HG03457 (cell line): ENCODE results near the gene CDHR1.
"Not testable (repeated sequence)": the region's sequence is repeated elsewhere in the genome, so short reads cannot be mapped to it uniquely, and the experiment has no call there.

Source experiments
- ATAC-seq: cut with Tn5 transposase; IDR thresholded peaks from one replicate; pipeline ENCODE4 v1.9.1; 2021; ENCODE audit warnings: moderate number of reproducible peaks; ENCODE audit not compliant: unreplicated experiment

The CDHR1 gene

DNA sequence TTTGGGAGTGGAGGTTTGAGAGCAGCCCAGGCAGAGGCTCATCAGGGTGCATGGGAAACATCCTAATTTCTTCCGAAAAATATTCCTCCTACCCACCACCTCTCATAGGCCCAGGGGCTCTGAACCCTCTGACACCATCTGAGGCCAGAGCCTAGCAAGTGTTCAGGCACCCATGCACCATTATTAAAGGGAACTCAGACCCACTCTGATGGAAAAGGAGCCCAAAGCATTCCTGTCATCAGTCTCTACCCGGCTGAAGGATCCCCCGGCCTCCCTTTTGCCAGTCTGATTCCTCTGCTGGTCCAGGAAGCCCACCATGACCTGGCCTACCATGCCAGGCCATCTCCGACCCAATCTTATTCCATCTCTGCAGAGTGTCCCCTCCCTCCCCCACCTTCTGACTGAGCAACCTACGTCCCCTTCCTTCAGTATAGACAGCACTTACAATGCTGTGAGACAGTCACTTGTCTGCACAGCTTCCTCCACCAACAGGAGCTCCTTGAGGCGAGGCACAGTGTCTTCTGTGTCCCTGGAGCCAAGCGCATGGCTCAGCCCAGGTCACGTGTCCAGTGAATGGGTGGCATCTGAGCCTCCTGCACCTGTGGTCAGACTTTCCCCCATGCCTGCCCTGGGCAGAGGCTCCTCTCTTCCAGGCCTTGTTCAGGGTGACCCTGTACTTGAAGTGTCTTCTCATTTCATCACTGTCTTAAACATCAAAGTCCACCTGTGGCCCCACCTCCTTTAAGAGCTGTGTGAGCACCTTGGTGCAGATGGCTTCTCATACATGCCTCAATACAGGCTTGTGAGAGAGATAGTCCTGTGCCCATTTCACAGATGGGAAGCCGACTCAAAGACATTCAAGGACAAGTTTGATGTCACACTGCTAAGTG, 21.6 kb upstream of the CDHR1 start:
- peak; percentile 38 for ATAC-seq

DNA sequence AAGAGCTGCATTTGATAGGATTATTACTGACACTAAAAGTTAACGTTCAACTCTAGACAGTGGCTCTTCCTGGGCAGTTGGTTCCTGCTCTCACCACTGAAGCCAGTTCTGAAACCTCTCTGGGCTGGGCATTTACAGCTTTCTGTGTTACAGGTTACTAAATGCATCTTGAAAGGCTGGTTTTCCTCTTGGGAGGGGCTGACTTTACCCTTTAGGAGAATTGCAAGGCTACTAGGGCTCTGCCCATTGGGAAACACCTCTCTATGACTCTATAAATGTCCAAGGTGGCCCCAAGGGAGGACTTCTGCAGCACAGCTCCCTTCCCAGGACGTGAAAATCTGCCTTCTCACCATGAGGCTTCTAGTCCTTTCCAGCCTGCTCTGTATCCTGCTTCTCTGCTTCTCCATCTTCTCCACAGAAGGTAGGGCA, 20.8 kb upstream of the CDHR1 start, which contains the start of gene GPR15LG:
Gene GPR15LG, plus strand, starts transcription at position 301 of the 429 bp plus-strand sequence. Its CDS starts 51 bp downstream, at position 352.
- peak; percentile 36 for ATAC-seq

DNA sequence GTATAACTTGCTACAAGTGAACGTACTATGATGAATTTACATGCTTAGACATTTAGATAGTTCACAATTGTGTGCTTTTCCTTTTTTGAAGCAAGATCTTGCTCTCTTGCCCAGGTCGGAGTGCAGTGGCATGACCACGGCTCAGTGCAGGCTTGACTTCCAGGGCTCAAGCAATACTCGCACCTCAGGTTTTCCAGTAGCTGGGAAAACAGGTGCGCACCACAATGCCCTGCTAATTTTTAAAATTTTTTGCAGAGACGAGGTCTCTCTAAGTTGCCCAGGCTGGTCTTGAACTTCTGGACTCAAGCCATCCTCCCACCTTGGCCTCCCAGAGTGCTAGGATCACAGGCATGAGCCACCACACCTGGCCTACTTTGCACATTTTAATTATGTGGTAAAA, 18.9 kb upstream of the CDHR1 start:
- no peak for ATAC-seq

- ATAC-seq, result no peak
Observed at GRCh38 chr10:84176351-84176750, 18.0 kb upstream of the CDHR1 start.

DNA sequence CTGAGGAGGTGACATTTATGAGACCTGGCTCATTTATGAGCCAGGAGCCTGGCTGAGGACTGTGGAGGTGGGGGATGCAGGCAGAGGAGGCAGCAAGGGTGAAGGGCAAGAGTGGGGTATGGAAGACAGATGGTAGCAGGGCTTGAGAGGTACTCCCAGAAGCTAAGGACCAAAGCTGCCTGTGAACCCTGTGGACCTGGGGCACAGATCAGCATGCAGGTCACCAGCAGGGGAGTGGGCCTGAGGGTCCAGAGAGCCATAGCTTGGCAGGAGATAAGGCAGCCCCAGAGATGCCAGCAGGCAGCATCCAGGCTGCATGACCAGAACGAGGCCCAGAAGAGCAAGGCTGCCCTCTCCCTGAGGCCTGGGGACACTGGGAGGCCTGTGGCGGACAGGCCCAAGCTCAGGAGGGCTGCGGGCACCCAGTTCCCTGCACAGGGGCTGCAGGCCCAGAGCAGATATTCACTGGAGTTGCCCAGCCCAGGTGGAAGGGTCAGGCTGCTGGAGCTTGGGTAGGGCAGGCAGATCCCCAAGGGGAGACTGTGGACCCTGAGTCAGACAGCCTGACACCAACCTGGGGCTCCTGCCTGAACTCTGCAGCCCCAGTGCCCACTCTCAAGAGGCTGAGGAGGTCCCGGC, 17.4 kb upstream of the CDHR1 start:
- no peak for ATAC-seq

- ATAC-seq, result peak; percentile 37
Observed at GRCh38 chr10:84177541-84178141, 16.7 kb upstream of the CDHR1 start.

GRCh38 chr10:84178160-84178609, 16.2 kb upstream of the CDHR1 start:
- ATAC-seq, result no peak

- ATAC-seq, result peak; percentile 79
Observed at GRCh38 chr10:84179059-84179710, 15.2 kb upstream of the CDHR1 start.

GRCh38 chr10:84180386-84180785, 14.0 kb upstream of the CDHR1 start:
- ATAC-seq, result not testable (repeated sequence)

DNA sequence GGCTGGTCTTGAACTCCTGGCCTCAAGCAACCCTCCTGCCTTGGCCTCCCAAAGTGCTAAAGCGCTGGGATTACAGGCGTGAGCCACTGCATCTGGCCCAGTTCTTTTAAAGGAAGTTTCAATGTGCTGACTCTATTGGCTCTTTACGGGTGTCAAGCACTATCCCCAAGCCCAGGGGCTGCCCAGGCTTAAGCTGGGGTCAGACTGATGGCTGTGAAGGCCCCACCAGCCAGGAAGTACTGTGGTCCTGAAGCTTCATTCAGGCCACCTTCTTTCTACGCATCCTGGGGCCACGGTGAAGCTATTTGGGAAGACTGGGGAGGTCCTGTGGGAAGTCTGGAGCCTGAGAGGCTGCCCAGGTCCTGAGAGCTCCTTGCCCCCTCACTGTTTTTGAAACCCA, 12.7 kb upstream of the CDHR1 start:
- no peak for ATAC-seq

DNA sequence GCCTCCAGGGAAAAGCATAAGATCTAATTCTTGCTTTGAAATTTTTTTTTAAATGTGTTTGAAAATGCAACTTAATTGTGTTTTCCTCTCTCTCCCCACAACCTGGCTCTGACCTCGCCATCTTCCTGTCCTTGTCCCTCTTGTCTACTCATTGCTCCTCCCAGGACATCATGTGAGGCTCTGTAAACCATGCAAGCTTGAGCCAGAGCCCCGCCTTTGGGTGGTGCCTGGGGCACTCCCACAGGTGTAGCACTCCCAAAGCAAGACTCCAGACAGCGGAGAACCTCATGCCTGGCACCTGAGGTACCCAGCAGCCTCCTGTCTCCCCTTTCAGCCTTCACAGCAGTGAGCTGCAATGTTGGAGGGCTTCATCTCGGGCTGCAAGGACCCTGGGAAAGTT, 9.8 kb upstream of the CDHR1 start:
- ATAC-seq, result no peak

DNA sequence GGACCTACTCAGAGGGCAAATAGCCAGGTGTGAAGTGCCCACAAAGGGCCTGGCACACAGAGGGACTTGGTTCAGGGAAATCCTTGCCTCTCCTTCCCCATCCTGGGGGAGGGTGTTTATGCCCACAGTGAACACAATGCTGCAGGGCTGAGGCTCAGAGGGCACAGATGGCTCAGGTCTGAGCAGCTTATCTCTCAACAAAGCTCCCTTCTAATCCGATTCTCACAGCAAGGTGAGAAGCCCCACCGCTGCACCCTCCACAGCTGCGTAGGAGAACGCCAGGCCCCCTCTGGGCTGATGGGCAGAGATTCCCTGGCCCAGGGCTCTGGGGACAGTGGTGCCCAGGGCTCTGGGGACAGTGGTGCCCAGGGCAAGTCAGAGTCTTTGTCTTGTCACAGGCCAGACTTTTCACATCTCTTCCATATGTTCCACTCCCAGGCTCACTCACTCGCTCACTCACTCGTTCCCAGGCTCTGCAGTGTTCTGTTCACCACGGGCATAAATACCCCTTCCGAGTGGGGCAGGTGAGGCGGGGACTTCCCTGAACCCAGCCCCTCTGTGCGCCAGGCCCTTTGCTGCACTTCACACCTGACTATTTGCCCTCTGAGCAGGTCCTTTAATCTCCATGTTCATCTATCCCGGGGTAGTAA, 8.7 kb upstream of the CDHR1 start:
- ATAC-seq, result no peak

GRCh38 chr10:84188815-84189214, 5.5 kb upstream of the CDHR1 start:
- ATAC-seq, result no peak

GRCh38 chr10:84190621-84191020, 3.7 kb upstream of the CDHR1 start:
- no peak for ATAC-seq

DNA sequence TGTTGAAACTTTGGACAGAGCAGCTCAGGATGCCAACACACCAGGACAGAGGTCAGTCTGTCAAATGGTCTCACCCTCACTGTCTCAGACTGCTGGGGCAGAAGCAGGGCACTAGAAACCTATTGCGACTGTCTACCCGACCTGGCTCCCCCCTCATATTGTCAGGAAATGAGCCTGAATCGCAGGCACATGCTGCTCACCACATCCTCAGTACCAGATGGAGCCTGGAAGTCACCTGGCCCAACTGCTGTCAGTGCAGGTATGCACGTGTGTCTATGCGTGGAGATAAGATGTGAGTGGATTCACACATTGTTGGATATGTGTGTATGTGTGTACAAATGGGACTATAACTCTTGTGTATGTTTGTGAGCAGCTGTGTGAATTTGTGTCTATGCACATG, 3.2 kb upstream of the CDHR1 start:
- ATAC-seq, result no peak

- ATAC-seq, result no peak
Observed at GRCh38 chr10:84193327-84193726, 1.0 kb upstream of the CDHR1 start.

DNA sequence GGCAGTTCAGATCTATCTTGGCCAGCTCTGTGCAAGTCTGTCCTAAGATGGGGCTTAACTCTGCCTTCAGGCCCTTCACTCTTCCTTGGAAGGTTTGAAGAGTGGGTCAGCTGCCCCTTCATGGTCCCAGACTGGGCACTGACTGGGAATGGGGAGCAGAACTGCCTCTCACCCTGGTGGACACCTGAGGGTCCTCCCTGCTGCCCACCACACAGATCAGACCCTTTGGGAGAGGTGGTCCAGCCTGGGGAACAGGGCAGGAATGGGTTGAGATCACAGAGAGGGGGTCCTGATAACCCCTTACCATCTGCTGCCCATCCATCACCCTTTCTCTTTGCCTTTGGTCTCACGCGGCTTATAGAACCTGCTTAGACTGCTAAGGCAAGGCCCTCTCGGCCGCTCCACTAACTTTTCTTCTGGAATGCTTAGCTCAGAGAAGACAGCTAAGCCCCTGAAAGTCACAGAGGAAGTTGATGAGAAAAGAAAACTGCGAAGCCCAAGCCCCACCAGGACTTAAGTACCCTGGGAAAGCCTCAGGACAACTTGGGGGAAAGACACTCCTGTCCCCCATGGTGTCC, 402 bp upstream of the CDHR1 start:
- no peak for ATAC-seq

DNA sequence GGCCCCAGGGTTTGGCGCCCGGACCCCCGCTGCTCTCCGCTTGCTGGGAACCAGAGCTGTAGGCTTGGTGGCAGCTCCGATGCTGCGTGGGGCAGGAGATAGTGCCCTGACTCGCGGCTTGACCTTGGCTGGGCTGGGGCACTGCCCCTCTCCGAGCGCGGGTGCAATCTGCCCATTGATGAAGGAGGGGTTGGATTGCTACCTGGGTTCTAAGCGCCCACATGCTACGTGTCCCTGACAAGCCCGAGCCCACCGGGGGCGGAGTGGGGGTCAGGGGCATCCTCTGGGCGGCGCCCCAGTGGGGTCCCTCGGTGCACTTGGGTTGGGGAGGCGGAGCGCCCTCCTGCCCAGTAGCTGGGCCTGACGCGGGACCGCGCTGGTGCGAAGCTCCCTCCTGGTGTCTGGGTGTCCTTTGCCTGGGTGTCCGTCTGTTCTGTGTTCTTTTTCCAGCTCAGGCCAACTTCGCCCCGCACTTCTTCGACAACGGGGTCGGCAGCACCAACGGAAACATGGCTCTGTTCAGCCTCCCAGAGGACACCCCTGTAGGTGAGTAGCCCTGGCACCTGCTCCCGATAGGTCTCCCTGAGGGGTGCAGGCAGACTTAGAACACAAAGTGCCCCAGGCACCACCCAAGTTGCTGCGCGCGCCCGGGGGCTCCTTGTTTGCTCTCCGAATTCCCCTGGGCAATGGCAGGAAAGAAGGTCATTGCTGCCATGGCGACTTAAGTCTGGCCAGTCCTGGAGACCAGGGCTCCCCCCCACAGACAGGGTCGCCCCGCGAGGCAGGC, 900 bp downstream of the CDHR1 start:
- no peak for ATAC-seq

- no peak for ATAC-seq
Observed at GRCh38 chr10:84196083-84196482, 1.7 kb downstream of the CDHR1 start.

DNA sequence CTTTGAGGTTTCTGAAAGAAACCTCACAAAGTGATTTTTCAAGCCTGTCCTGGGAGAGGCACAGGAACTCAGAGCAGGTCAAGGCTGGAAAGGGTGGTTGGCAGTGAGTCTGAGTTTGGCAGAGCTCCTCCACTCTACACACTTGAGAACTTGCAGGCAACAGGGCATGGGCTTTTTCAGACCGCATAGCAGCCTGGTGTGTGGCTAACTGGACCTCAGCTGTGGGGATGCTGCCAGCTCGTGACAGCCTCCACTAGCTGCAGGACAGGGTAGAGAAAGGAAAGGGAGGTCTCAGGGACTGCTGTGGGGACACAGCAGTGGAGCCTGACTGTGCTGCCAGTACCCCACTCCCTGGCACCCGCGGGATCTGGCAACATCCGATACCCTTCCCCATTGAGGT, 2.6 kb downstream of the CDHR1 start:
- ATAC-seq, result no peak
